H7 (cell line): ENCODE measurements around the gene ARHGEF16. TPM values are rescaled to one million over a fixed set of nuclear protein-coding genes. Genes with fewer than 3 reads are reported as not detected.

Experiments
- DNase-seq: peaks from one replicate; pipeline ENCODE4 v3.0.0; 2012
- H3K27me3 ChIP-seq: 2 replicates; pipeline ENCODE4 v1.6.0; 2011; ENCODE audit warnings: mild to moderate bottlenecking, low read length; ENCODE audit not compliant: control insufficient read depth, insufficient read depth
- H3K36me3 ChIP-seq: replicated peaks from 2 replicates; pipeline ENCODE4 v1.5.1; 2011; ENCODE audit warnings: low read length; ENCODE audit not compliant: control insufficient read depth, insufficient read depth
- H3K4me3 ChIP-seq: 2 replicates; pipeline ENCODE4 v1.5.1; 2011; ENCODE audit warnings: low read depth, mild to moderate bottlenecking, control low read depth, low read length, moderate library complexity; ENCODE audit not compliant: insufficient read depth
- total RNA-seq: library from RNA; depleted of rRNA; stranded (reverse); fragments of >200 nt; shearing (Covaris generic); gene quantifications from 2 replicates; pipeline ENCODE4 v1.2.3, GENCODE V29; 2014

ARHGEF16 gene
- total RNA-seq, 1 experiment from 2014 or later = 45.8 TPM

DNA sequence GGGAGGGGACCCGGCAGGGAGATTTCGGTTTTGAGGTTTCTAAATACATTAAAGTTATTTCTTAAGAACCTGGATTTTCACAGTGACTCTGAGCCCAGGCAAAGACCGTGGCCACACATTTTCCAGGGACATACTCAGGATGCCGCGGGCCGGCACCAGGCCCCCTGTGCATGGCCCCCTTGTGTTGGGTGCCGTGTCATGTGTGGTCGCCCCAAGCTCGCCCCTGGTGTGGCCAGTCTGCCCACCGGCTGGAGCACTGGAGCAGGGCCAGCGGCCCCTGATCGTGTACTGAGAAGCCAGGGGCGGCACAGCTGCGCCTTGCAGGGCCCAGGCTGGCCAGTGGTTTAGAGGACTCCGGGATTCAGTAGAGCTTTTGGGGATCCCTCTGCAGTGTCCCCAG lies 26.6 kb downstream of the ARHGEF16 start:
- H3K27me3 ChIP-seq = no peaks in the 10 kb centered on the region
- H3K36me3 ChIP-seq = no peaks in the 10 kb centered on the region
- no peak overlapping the region for H3K4me3 ChIP-seq
- DNase-seq = no peak

GRCh38 chr1:3481836-3482375 lies 27.4 kb downstream of the ARHGEF16 start:
- no peaks in the 10 kb centered on the region for H3K36me3 ChIP-seq
- no peak overlapping the region for H3K4me3 ChIP-seq
- DNase-seq = peak; percentile 76
- H3K27me3 ChIP-seq = no peaks in the 10 kb centered on the region

DNA sequence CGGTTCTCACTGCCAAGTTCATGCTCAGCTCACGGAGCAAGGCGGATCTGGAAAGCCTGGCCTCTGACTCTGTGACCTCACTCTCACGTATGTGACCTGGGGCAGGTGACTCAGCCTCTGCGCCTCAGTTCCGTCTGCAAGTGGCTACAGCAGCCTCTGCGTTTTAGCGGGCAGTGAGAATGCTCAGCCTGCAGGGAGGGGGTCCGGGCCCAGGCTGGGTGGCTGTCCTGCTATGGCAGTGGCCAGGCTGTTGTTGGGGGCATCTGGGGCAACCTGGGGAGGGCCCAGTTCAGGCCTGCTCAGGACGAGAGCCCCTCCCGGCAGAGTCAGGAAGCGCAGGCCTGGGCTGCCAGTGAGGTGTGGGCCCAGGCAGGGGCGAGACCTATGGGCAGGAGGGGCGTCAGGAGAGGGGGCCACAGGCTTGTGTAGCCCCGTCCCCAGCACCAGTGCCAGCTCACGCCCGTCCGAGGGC lies 27.9 kb downstream of the ARHGEF16 start:
- Histone ChIP-seq H3K4me3 (no peak overlapping the region), H3K27me3 (no peaks in the 10 kb centered on the region), H3K36me3 (no peaks in the 10 kb centered on the region)
- peak; percentile 91 for DNase-seq

DNA sequence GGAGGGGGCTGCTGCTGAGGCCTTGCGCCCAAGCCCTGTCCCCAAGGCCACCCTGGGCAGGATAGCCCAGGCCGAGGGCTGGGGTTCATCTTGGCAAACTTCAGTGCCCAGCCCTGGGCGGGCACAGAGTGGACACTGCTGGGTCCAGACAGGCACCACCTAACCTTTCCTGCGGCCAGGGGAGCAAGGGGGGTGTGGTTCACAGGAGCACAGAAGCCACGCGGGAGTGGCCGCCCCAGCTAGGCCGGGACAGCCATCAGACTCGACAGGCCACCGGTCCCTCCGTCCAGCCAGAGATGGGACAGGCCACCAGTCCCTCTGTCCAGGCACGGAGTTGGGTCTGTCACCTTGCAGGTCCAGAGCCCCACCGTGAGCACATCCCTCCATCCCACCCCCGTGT lies 28.9 kb downstream of the ARHGEF16 start:
- DNase-seq = peak; percentile 76
- Histone ChIP-seq H3K36me3 (no peaks in the 10 kb centered on the region), H3K27me3 (no peaks in the 10 kb centered on the region), H3K4me3 (no peak overlapping the region)

GRCh38 chr1:3483801-3484444 lies 29.5 kb downstream of the ARHGEF16 start:
- H3K4me3 ChIP-seq = no peak overlapping the region
- peak; percentile 98 for DNase-seq

DNA sequence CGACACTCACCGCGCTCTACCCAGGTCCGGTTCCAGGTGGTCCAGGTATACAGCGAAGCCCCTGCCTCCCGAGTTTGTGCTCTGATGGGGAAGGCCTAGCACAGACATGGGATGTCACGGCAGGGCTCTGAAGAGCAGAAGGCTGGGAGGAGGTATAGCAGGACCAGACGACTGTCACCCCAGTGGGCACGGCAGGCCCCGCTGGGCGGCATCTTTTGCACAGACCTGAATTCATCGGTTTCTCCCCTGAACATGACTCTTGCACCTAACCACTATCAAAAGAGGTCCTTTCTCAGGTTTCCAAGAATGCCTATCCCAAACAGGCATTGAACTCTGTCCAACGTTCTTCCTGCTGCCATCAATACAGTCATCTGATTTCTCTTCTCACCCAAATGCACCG lies 30.6 kb downstream of the ARHGEF16 start:
- Histone ChIP-seq H3K27me3 (no peaks in the 10 kb centered on the region), H3K4me3 (no peak overlapping the region), H3K36me3 (no peaks in the 10 kb centered on the region)
- no peak for DNase-seq

More at GRCh38 chr1:3483801-3484444, 29.5 kb downstream of the ARHGEF16 start:
- H3K27me3 ChIP-seq = no peaks in the 10 kb centered on the region
- no peaks in the 10 kb centered on the region for H3K36me3 ChIP-seq

GRCh38 chr1:3488432-3488831 lies 34.0 kb downstream of the ARHGEF16 start:
- H3K27me3 ChIP-seq = no peaks in the 10 kb centered on the region
- no peak overlapping the region for H3K4me3 ChIP-seq
- DNase-seq = no peak
- no peaks in the 10 kb centered on the region for H3K36me3 ChIP-seq

- no peak for DNase-seq
- H3K4me3 ChIP-seq = no peak overlapping the region
- no peaks in the 10 kb centered on the region for H3K27me3 ChIP-seq
- H3K36me3 ChIP-seq = no peaks in the 10 kb centered on the region
Measured at GRCh38 chr1:3490046-3490745, 35.7 kb downstream of the ARHGEF16 start.

DNA sequence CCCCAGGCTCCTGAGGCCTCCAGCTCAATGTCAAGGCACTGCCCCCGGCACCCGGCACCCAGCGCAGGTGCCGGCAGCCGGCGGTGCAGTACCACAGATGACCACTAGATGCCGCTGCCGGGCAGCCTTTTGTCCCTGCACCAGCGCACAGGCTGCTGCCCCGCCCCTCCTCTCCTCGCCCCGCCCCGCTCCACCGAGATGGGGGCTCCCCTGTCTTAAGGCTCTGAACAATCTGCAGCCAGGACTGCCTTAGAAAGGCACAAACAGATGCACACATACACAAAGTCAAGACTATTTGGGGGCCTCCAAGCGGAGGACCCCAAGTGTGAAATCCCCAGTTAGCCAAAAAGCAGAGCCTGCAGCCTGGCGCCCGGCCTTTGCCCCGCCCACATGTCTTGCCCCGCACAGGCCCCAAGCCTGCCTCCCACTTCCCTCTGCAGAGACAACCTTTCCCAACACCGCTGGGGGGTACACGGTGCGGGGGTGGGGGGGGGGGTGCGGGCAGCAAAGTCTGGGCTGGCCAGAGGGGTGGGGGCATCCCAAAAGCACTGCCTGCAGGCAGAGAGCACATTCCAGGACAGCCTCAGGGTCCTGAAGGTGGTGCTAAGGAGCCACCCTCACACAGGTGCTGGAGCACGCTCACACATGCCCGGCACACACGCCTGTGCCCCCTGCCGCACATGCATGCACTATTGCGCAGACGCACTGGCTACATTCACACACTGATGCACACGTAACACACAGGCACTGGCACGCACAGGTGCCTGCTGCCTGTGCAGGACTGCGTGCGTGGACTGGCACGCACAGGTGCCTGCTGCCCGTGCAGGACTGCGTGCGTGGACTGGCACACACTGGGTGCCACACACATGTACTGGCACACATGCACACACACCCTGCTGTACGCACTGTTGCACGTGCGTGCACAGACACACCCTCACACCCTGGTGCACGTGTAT lies 37.1 kb downstream of the ARHGEF16 start:
- Histone ChIP-seq H3K36me3 (no peaks in the 10 kb centered on the region), H3K27me3 (no peaks in the 10 kb centered on the region), H3K4me3 (peak overlapping the region; percentile 21; the same call in 1 of the 2 replicates)
- DNase-seq = peak; percentile 98

GRCh38 chr1:3492545-3493246 lies 38.2 kb downstream of the ARHGEF16 start:
- DNase-seq = no peak
- Histone ChIP-seq H3K27me3 (no peaks in the 10 kb centered on the region), H3K4me3 (no peak overlapping the region), H3K36me3 (no peaks in the 10 kb centered on the region)

- Histone ChIP-seq H3K4me3 (no peak overlapping the region), H3K27me3 (no peaks in the 10 kb centered on the region), H3K36me3 (no peaks in the 10 kb centered on the region)
- DNase-seq = no peak
Measured at GRCh38 chr1:3494321-3495308, 40.1 kb downstream of the ARHGEF16 start.

GRCh38 chr1:3495776-3496745 lies 41.6 kb downstream of the ARHGEF16 start:
- DNase-seq = no peak
- Histone ChIP-seq H3K36me3 (no peaks in the 10 kb centered on the region), H3K27me3 (no peaks in the 10 kb centered on the region), H3K4me3 (no peak overlapping the region)
